Endothelial cell (in vitro differentiated cells): ENCODE measurements around the gene TBX4. TPM values are rescaled to one million over a fixed set of nuclear protein-coding genes. Genes with fewer than 3 reads are reported as not detected.
"Not testable (repeated sequence)": the region's sequence is repeated elsewhere in the genome, so short reads cannot be mapped to it uniquely, and the experiment has no call there.

Source experiments
- DNase-seq: peaks from one replicate; pipeline ENCODE4 v3.0.0; 2021; ENCODE audit warnings: low spot score
- H3K27ac Mint-ChIP-seq: one replicate; pipeline ENCODE4 v1.8.0; 2021; ENCODE audit warnings: mixed read lengths, inconsistent platforms; ENCODE audit not compliant: unreplicated experiment
- H3K27me3 Mint-ChIP-seq: one replicate; pipeline ENCODE4 v1.8.0; 2021; ENCODE audit warnings: mild to moderate bottlenecking, moderate library complexity, mixed read lengths, inconsistent platforms; ENCODE audit not compliant: unreplicated experiment
- H3K36me3 Mint-ChIP-seq: one replicate; pipeline ENCODE4 v1.8.0; 2021; ENCODE audit warnings: mild to moderate bottlenecking, low read depth, mixed read lengths, inconsistent platforms; ENCODE audit not compliant: unreplicated experiment
- H3K4me1 Mint-ChIP-seq: one replicate; pipeline ENCODE4 v1.8.0; 2021; ENCODE audit warnings: mild to moderate bottlenecking, mixed read lengths, inconsistent platforms; ENCODE audit not compliant: unreplicated experiment
- H3K4me3 Mint-ChIP-seq: one replicate; pipeline ENCODE4 v1.8.0; 2021; ENCODE audit warnings: mild to moderate bottlenecking, mixed read lengths, inconsistent platforms; ENCODE audit not compliant: unreplicated experiment
- H3K9me3 Mint-ChIP-seq: one replicate; pipeline ENCODE4 v1.8.0; 2021; ENCODE audit warnings: mixed read lengths, inconsistent platforms; ENCODE audit not compliant: unreplicated experiment
- total RNA-seq: library from RNA; stranded (reverse); fragmentation: NEBNext Ultra II Directional; extraction: Animal tissue kit (Norgen Biotek cat#: 25700); gene quantifications from one replicate; pipeline ENCODE4 v1.2.1, GENCODE V29; 2021; ENCODE audit not compliant: unreplicated experiment
- TF ChIP-seq, protein P1 (sequence below): fragments of 200-600 bp; sonication (generic); IDR thresholded peaks from one replicate; pipeline ENCODE4 v1.5.0; 2021; ENCODE audit warnings: antibody characterized with exemption; ENCODE audit not compliant: unreplicated experiment

The TBX4 gene
- total RNA-seq, 1 donor from 2014 or later = 1.1 TPM

DNA sequence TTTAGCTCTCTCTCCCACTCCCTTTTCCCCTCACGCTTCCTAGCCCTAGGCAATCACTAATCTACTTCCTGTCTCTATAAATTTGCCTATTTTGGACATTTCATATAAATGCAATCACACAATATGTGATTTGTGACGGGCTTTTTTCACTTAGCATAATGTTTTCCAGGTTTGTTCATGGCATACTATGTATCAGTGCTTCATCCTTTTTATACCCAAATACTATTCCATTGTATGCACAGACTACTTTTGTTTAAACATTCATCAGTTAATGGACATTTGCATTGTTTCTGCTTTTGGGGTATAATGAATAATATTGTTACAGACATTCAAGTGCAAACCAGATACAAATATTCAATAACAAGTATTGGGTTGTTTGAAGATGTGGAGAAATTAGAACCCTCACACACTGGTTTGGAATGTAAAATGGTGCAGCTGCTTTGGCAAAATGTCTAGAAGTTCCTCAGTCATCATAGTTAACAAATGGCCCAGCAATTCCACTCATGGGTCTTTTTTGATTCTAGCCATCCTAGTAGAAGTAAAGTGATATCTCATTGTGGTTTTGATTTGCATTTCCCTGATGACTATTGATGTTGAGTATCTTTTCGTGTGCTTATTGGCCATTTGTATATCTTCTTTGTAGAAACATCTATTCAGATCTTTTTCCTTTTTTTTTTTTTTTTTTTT is 67.7 kb downstream of the TBX4 start:
- H3K27ac Mint-ChIP-seq = no peak overlapping the region
- TF ChIP-seq, protein P1, sequence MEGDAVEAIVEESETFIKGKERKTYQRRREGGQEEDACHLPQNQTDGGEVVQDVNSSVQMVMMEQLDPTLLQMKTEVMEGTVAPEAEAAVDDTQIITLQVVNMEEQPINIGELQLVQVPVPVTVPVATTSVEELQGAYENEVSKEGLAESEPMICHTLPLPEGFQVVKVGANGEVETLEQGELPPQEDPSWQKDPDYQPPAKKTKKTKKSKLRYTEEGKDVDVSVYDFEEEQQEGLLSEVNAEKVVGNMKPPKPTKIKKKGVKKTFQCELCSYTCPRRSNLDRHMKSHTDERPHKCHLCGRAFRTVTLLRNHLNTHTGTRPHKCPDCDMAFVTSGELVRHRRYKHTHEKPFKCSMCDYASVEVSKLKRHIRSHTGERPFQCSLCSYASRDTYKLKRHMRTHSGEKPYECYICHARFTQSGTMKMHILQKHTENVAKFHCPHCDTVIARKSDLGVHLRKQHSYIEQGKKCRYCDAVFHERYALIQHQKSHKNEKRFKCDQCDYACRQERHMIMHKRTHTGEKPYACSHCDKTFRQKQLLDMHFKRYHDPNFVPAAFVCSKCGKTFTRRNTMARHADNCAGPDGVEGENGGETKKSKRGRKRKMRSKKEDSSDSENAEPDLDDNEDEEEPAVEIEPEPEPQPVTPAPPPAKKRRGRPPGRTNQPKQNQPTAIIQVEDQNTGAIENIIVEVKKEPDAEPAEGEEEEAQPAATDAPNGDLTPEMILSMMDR = no peak
- H3K4me3 Mint-ChIP-seq = no peak overlapping the region
- H3K4me1 Mint-ChIP-seq = no peaks in the 10 kb centered on the region
- DNase-seq = no peak
- H3K27me3 Mint-ChIP-seq = no peaks in the 10 kb centered on the region
- H3K36me3 Mint-ChIP-seq = no peaks in the 10 kb centered on the region
- no peaks in the 10 kb centered on the region for H3K9me3 Mint-ChIP-seq

DNA sequence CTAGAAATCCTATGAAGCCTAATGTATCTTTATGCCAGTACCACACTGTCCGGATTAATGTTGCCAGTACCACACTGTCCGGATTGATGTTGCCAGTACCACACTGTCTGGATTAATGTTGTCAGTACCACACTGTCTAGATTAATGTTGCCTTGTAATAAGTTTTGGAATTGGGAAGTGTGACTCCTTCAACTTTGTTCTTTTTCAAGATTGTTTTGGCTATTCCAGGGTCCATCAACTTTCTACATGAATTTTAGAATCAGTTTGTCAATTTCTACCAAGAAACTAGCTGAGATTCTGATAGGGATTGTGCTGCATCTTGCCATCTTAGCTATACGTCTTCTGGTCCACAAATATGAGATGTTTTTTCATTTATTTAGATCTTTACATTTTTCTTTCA is 68.7 kb downstream of the TBX4 start:
- no peak for DNase-seq
- Mint-ChIP-seq H3K4me3 (no peak overlapping the region), H3K36me3 (no peaks in the 10 kb centered on the region), H3K27ac (no peak overlapping the region), H3K27me3 (no peaks in the 10 kb centered on the region), H3K4me1 (no peaks in the 10 kb centered on the region), H3K9me3 (no peaks in the 10 kb centered on the region)
- TF ChIP-seq, protein P1 = no peak

DNA sequence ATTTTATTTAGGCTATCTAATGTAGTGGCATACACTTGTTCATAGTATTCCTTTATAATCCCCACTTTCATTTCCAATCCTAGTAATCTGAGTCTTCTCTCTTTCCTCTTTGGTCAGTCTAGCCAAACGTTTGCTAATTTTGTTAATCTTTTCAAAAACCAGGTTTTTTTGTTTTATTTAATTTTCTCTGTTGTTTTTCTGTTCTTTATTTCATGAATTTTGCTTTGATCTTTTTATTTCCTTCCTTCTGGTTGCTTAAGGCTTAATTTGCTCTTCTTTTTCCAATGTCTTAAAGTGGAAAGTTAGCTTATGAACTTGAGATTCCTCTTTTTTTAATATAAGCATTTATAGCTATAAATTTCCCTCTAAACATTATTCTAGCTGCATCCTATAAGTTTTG is 69.9 kb downstream of the TBX4 start:
- DNase-seq = no peak
- Mint-ChIP-seq H3K9me3 (no peaks in the 10 kb centered on the region), H3K27ac (no peak overlapping the region), H3K4me3 (no peak overlapping the region), H3K36me3 (no peaks in the 10 kb centered on the region), H3K27me3 (no peaks in the 10 kb centered on the region), H3K4me1 (no peaks in the 10 kb centered on the region)
- TF ChIP-seq, protein P1 = no peak

DNA sequence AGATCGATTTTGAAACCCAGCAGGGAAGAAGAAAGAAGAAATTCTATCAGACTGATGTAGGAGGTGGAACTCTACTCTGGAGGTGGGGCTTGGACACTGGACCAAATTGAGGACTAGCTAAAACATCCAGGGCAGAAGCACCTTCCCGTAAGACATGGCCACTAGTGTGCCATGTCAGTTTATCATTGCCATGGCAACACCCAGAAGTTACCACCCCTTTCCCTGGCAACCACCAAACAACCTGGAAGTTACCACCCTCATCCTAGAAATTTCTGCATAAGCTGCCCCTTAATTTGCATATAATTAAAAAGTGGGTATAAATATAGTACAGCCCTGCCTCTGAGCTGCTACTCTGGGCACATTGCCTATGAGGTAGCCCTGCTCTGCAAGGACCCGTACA is 72.1 kb downstream of the TBX4 start:
- H3K9me3 Mint-ChIP-seq = no peaks in the 10 kb centered on the region
- H3K4me3 Mint-ChIP-seq = no peak overlapping the region
- H3K4me1 Mint-ChIP-seq = no peaks in the 10 kb centered on the region
- H3K27me3 Mint-ChIP-seq = no peaks in the 10 kb centered on the region
- no peaks in the 10 kb centered on the region for H3K36me3 Mint-ChIP-seq
- TF ChIP-seq, protein P1 = no peak
- H3K27ac Mint-ChIP-seq = no peak overlapping the region
- no peak for DNase-seq

DNA sequence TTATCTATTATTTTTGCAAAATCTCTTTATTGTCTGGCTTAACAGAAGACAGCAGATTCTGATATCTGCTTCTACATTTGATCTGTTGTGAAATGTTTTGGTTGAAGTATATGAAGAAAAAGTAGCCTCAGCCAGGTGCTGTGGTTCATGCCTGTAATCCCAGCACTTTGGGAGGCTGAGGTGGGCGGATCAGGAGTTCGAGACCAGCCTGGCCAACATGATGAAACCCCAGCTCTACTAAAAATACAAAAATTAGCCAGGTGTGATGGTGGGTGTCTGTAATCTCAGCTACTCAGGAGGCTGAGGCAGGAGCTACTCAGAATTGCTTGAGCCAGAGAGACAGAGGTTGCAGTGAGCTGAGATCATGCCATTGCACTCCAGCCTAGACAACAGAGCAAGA is 75.2 kb downstream of the TBX4 start:
- H3K27me3 Mint-ChIP-seq, DNase-seq, H3K4me3 Mint-ChIP-seq, H3K27ac Mint-ChIP-seq, H3K9me3 Mint-ChIP-seq, H3K36me3 Mint-ChIP-seq, H3K4me1 Mint-ChIP-seq: not testable (repeated sequence)
